Tongue (tissue), 2 donors: ENCODE data around the gene BCL2L12. TPM values are rescaled to one million over a fixed set of nuclear protein-coding genes. Genes with fewer than 3 reads are reported as not detected.
A peak's percentile ranks its signal among the peaks of the same experiment; 100 is the strongest.

ENCODE experiments used
- DNase-seq: peaks from one replicate; pipeline ENCODE4 v3.0.0-alpha.2; 2015
- total RNA-seq: library from RNA; depleted of rRNA; stranded (reverse); fragments of >200 nt; gene quantifications from one replicate; pipeline ENCODE4 v1.2.3, GENCODE V29; 2014

BCL2L12 gene
- total RNA-seq, 1 donor from 2014 or later: 10.9 TPM

DNA sequence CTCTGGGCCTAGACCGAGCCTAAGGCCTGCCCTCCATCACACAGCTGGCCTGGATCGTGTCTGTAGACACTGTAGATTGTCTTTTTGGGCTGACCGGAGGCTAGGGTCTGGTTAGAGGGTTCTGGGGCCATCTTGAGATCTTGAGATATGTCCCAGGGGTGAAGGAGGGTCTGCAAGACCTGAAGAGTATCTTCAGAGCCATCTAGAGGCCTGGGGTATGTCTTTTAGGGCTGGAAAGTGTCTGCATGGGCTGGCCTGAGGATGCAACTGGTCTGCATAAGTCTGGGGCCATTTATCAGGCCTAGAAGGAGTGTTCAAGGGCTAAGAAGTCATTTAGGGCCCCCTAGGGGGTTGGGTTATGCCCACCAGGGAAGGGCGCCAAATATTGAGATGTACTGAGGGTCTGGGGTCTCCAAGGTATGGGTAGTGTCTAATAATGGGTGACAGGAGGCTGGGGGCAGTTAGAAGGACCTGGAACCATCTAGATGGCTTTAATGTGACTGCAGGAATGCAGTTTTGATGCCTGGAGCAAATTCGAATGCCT, 23.2 kb upstream of the BCL2L12 start:
- peak; percentile 36 for DNase-seq

- no peak for DNase-seq
These were observed 22.3 kb upstream of the BCL2L12 start for GRCh38 chr19:49643466-49643865.

GRCh38 chr19:49645592-49645991, 20.1 kb upstream of the BCL2L12 start:
- no peak for DNase-seq

GRCh38 chr19:49645995-49646394, 19.7 kb upstream of the BCL2L12 start:
- DNase-seq: no peak

DNA sequence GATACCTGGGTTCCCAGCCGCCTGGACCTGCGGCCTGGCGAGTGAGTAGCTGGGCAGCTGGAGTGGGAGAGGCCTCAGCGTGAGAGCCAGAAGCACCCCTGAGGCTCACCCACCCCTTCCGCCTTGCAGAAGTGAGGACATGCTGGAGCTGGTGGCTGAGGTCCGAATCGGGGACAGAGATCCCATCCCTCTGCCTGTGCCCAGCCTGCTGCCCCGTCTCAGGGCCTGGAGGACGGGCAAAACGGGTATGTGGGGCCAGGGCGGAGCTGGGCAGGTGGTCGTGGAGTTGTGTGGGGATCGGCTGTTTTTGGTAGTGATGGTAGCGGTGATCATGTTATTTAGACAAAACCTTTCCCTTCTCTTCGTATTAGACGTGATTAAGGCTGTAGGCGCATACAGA, 19.1 kb upstream of the BCL2L12 start:
- DNase-seq: no peak

DNA sequence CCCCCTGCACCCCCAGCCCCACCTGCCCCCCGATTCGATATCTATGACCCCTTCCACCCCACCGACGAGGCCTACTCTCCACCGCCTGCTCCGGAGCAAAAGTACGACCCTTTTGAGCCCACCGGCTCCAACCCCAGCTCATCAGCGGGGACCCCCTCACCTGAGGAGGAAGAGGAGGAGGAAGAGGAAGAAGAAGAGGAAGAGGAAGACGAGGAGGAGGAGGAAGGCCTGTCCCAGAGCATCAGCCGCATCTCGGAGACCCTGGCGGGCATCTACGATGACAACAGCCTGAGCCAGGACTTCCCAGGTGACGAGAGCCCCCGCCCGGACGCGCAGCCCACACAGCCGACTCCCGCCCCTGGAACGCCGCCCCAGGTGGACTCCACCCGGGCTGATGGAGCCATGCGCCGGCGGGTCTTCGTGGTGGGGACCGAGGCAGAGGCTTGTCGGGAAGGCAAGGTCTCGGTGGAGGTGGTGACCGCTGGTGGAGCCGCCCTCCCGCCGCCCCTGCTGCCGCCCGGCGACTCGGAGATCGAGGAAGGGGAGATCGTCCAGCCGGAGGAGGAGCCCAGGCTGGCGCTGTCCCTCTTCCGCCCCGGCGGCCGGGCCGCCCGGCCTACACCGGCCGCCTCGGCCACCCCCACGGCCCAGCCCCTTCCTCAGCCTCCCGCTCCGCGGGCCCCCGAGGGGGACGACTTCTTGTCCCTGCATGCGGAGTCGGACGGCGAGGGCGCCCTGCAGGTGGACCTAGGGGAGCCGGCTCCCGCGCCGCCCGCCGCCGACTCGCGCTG, 14.5 kb upstream of the BCL2L12 start:
- DNase-seq: no peak

GRCh38 chr19:49651820-49652550, 13.7 kb upstream of the BCL2L12 start:
- DNase-seq: no peak

DNA sequence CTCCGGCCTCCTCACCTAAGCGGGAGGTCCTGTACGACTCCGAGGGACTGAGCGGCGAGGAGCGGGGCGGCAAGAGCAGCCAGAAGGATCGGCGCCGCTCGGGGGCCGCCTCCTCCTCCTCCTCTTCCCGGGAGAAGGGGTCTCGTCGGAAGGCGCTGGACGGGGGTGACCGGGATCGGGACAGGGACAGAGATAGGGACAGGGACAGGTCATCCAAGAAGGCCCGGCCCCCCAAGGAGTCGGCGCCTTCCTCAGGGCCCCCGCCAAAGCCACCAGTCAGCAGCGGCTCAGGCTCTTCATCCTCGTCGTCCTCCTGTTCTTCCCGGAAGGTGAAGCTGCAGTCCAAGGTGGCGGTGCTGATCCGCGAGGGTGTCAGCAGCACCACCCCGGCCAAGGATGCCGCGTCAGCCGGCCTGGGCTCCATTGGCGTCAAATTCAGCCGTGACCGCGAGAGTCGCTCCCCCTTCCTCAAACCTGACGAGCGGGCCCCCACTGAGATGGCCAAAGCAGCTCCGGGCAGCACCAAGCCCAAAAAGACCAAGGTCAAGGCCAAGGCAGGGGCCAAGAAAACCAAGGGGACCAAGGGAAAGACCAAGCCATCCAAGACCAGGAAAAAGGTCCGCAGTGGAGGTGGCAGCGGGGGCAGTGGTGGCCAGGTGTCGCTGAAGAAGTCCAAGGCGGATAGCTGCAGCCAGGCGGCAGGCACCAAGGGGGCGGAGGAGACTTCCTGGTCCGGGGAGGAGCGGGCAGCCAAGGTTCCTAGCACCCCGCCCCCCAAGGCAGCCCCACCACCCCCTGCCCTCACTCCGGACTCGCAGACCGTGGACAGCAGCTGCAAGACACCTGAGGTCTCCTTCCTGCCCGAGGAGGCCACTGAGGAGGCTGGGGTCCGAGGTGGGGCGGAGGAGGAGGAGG, 12.9 kb upstream of the BCL2L12 start:
- no peak for DNase-seq

GRCh38 chr19:49653466-49653806, 12.3 kb upstream of the BCL2L12 start:
- DNase-seq: no peak

DNA sequence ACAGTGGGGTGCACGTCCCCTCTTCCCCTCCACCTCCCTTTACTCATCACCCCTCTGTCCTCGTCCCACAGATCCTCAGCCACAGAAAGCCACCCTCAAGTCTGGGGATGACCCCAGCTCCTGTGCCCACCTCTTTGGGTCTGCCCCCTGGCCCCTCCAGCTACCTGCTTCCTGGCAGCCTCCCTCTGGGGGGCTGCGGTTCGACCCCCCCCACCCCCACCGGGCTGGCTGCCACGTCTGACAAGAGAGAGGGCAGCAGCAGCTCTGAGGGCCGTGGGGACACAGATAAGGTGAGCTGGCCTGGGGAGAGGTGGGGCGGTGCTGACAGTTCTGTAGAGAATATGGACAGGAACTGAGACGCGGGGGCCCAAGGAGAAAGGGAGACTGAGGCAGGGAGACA, 11.2 kb upstream of the BCL2L12 start:
- no peak for DNase-seq

DNA sequence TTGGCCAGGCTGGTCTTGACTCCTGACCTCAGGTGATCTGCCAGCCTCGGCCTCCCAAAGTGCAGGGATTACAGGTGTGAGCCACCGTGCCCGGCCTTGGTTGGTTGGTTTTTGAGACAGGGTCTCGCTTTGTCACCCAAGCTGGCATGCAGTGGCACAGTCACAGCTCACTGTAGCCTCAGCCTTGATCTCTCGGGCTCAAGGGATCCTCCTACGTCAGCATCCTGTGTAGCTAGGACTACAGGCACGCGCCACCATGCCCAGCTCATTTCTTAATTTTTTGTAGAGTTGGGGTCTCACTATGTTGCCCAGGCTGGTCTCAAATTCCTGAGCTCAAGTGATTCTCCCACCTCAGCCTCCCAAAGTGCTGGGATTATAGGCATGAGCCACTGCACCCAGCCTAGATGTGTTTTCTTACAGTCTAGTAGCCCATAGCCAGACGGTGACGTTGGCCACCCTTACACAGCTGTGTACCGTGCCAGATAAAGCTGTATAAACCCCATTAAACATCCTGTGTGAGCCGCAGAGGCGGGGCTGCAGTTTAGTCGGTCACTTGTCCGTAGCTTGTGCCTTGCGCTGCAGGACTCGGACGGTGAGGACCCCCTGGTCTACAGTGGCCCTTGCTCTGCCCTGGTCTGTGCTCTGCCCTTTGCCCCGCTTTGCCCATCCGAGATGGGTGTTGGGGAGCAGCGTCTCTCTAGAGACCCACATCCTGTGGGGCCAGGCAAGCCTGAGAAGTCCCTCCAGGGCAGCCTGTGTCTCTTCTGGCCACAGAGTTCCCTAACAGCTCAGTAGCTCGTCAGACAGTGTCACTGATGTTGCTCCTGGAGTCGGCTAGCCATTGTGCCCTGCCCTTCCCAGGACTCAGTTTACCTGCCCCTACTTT, 9.9 kb upstream of the BCL2L12 start:
- DNase-seq: no peak

- no peak for DNase-seq
These were observed 9.2 kb upstream of the BCL2L12 start for GRCh38 chr19:49656456-49657109.

DNA sequence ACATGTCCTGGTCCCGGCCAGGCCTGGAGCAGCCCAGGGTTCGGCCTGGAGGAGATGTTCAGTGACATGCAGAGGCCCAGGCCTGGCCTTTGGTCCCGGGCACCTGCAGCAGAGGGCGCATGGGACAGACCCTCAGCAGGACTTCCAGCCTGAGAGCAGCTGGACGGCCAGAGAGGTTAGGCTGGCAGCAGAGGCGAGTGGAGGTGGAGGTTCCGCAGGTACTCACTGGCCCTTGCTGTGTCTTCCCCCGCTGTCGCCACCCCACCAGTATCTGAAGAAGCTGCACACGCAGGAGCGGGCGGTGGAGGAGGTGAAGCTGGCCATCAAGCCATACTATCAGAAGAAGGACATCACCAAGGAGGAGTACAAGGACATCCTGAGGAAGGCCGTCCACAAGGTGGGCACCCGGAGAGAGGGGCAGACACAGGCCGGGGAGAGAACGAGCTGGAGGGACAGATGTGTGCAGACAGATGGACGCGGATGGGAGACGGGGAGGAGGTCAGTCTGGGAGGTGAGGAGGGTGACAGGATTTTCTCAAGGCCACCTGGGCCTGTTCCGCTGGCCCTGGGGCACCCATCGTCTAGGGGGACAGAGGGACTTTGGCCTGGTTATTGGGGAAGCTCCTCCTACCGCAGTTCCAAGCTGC, 8.1 kb upstream of the BCL2L12 start:
- no peak for DNase-seq

DNA sequence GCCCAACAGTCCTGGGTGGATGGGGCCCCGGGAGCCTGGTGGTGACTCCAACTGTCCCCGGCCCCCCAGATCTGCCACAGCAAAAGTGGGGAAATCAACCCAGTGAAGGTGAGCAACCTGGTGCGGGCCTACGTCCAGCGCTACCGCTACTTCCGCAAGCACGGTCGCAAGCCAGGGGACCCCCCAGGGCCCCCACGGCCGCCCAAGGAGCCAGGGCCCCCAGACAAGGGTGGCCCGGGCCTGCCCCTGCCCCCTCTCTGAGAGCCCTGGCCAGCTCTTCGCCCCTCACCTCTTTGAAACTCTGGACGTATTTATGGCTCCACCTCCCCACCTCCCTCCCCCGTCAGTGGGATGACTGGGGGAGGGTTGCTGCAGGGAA, 7.6 kb upstream of the BCL2L12 start:
- no peak for DNase-seq

- no peak for DNase-seq
These were observed 6.9 kb upstream of the BCL2L12 start for GRCh38 chr19:49658566-49659442.

GRCh38 chr19:49660338-49660961, 5.3 kb upstream of the BCL2L12 start:
- DNase-seq: no peak

- no peak for DNase-seq
These were observed 3.7 kb upstream of the BCL2L12 start for GRCh38 chr19:49662011-49662410.

DNA sequence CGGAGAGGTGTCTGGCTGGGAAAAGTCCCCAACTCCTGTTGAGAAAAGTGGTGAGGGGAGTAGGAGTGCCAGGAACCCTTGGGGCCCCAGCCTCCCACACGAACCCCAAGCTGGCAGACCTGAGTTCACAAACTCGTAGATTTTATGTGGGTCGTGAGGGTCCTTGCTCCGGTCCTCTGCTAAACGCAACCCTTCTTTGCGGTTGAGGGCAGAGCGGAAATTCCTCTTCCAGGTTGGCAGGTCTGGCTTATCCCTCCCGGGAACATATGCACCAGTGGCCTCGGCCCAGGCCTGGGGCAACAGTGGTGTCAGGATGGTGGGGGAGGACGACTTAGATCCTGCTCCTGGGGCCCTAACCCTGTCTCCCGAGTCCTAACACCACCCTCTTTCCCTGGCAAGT, 2.5 kb upstream of the BCL2L12 start:
- no peak for DNase-seq
